Smooth muscle cell (in vitro differentiated cells): Measurements from ENCODE around the gene RHOH. TPM values are rescaled to one million over a fixed set of nuclear protein-coding genes. Genes with fewer than 3 reads are reported as not detected.

Experiments used
- DNase-seq: peaks from one replicate; lab custom pipeline; 2025; ENCODE audit not compliant: unreplicated experiment; lab: John Stamatoyannopoulos, UW
- H2AFZ ChIP-seq: fragments of 200-600 bp; sonication (generic); 2 replicates; pipeline ENCODE4 v1.6.0; 2016; ENCODE audit warnings: antibody characterized with exemption, low read depth, mild to moderate bottlenecking
- H3F3A ChIP-seq: fragments of 200-600 bp; sonication (generic); 2 replicates; pipeline ENCODE4 v1.6.0; 2017; ENCODE audit warnings: antibody characterized with exemption, low read depth
- H3K27ac ChIP-seq: fragments of 200-600 bp; sonication (generic); 2 replicates; pipeline ENCODE4 v1.5.1; 2016; ENCODE audit warnings: low read depth, mild to moderate bottlenecking
- H3K27me3 ChIP-seq: fragments of 200-600 bp; sonication (generic); 2 replicates; pipeline ENCODE4 v1.6.1; 2016; ENCODE audit warnings: low read depth, mild to moderate bottlenecking
- H3K36me3 ChIP-seq: fragments of 200-600 bp; sonication (generic); 2 replicates; pipeline ENCODE4 v1.5.1; 2016; ENCODE audit warnings: low read depth
- H3K4me1 ChIP-seq: fragments of 200-600 bp; sonication (generic); 2 replicates; pipeline ENCODE4 v1.5.1; 2016; ENCODE audit warnings: low read depth
- H3K4me2 ChIP-seq: fragments of 200-600 bp; sonication (generic); 2 replicates; pipeline ENCODE4 v1.6.0; 2016; ENCODE audit warnings: mild to moderate bottlenecking
- H3K4me3 ChIP-seq: fragments of 200-600 bp; sonication (generic); 2 replicates; pipeline ENCODE4 v1.5.1; 2016; ENCODE audit warnings: mild to moderate bottlenecking
- H3K79me2 ChIP-seq: fragments of 200-600 bp; sonication (generic); 2 replicates; pipeline ENCODE4 v1.6.0; 2016; ENCODE audit warnings: low read depth, mild to moderate bottlenecking
- H3K9ac ChIP-seq: fragments of 200-600 bp; sonication (generic); 2 replicates; pipeline ENCODE4 v1.6.0; 2016; ENCODE audit warnings: low read depth
- H3K9me3 ChIP-seq: fragments of 200-600 bp; sonication (generic); replicated peaks from 2 replicates; pipeline ENCODE4 v1.5.1; 2016; ENCODE audit warnings: low read depth
- H4K20me1 ChIP-seq: fragments of 200-600 bp; sonication (generic); 2 replicates; pipeline ENCODE4 v1.6.0; 2016; ENCODE audit warnings: low read depth
- WGBS: methylation state at CpG from one replicate; pipeline ENCODE4 v1.1.7; 2016; ENCODE audit warnings: low lambda C conversion rate; 5-methylcytosine and 5-hydroxymethylcytosine counted together
- polyA plus RNA-seq: library from polyadenylated mRNA; unstranded; fragments of >200 nt; fragmentation: Nextera tagmentation; extraction: Ambion mirVana; gene quantifications from 2 replicates; pipeline ENCODE4 v1.2.1, GENCODE V29; 2016
- total RNA-seq: library from RNA; depleted of rRNA; stranded (reverse); fragments of >200 nt; gene quantifications from 2 replicates; pipeline ENCODE4 v1.2.3, GENCODE V29; 2014
- TF ChIP-seq, protein P1 (sequence below): fragments of 200-600 bp; sonication (generic); IDR thresholded peaks from 2 replicates; pipeline ENCODE4 v1.5.1; 2017; ENCODE audit warnings: borderline replicate concordance, mild to moderate bottlenecking, antibody characterized with exemption; ENCODE audit not compliant: insufficient read depth, poor library complexity, severe bottlenecking

The RHOH gene
- total and polyA plus RNA-seq, 2 experiments from 2014 or later: 0.46 TPM; not detected in 1

DNA sequence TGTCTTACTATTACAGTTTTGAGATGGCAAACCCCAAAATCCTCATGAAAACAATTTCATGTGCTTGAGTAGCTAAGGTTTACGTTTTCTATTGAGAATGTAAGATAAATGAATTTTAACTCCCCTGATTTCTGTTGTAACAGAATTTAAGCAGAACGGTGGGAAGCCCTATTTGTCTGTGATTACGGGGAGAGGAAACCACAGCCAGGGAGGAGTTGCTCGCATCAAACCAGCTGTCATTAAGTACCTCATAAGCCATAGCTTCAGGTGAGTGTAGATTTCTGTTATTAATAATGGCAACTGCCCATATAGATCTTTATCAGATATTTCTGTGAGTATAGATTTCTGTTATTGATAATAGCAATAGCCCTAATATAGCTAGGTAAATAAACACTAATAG, 44.2 kb upstream of the RHOH start:
- 89% methylated on average over 4 of the region's 4 CpGs for WGBS

DNA sequence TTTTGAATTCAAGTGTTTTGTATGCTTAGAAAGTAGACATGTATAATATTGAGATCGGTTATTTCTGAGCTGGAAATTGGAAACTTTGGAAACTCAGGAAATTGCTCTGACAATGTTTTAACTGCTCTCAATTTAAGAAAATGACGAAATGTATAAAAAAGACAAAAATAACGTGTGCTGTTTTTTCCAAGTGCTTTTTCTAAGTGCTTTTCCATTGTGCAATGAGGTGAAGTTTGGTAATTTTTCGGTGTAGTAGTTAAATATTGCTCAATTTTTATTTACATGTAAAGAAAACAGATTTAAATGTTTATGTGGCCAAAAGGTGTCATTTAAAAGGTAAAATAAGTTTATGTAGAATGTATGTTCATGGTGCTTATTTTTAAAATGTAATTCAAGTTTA, 39.4 kb upstream of the RHOH start:
- Histone ChIP-seq H3K27me3 (no peaks in the 10 kb centered on the region), H3K79me2 (no peaks in the 10 kb centered on the region), H3K9ac (no peak overlapping the region), H2AFZ (no peak overlapping the region), H3K36me3 (peaks cover 5% of the 10 kb centered on the region), H3F3A (no peaks in the 10 kb centered on the region), H3K4me1 (no peaks in the 10 kb centered on the region), H3K9me3 (no peaks in the 10 kb centered on the region), H3K4me2 (no peak overlapping the region), H3K4me3 (no peak overlapping the region), H3K27ac (no peak overlapping the region), H4K20me1 (no peaks in the 10 kb centered on the region)
- no peak for DNase-seq
- 97% methylated on average over 4 of the region's 4 CpGs for WGBS
- TF ChIP-seq, protein P1, sequence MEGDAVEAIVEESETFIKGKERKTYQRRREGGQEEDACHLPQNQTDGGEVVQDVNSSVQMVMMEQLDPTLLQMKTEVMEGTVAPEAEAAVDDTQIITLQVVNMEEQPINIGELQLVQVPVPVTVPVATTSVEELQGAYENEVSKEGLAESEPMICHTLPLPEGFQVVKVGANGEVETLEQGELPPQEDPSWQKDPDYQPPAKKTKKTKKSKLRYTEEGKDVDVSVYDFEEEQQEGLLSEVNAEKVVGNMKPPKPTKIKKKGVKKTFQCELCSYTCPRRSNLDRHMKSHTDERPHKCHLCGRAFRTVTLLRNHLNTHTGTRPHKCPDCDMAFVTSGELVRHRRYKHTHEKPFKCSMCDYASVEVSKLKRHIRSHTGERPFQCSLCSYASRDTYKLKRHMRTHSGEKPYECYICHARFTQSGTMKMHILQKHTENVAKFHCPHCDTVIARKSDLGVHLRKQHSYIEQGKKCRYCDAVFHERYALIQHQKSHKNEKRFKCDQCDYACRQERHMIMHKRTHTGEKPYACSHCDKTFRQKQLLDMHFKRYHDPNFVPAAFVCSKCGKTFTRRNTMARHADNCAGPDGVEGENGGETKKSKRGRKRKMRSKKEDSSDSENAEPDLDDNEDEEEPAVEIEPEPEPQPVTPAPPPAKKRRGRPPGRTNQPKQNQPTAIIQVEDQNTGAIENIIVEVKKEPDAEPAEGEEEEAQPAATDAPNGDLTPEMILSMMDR: no peak

More for the DNA sequence above, 44.2 kb upstream of the RHOH start:
- Histone ChIP-seq H2AFZ (no peak overlapping the region), H3K9me3 (no peaks in the 10 kb centered on the region), H3K27me3 (no peaks in the 10 kb centered on the region), H3K4me3 (no peak overlapping the region), H3K27ac (no peak overlapping the region), H3K9ac (no peak overlapping the region), H3K4me2 (no peak overlapping the region), H3K36me3 (peaks cover 5% of the 10 kb centered on the region), H3K79me2 (no peaks in the 10 kb centered on the region), H4K20me1 (no peaks in the 10 kb centered on the region), H3F3A (no peaks in the 10 kb centered on the region), H3K4me1 (no peaks in the 10 kb centered on the region)
- DNase-seq: no peak
- TF ChIP-seq, protein P1: no peak

DNA sequence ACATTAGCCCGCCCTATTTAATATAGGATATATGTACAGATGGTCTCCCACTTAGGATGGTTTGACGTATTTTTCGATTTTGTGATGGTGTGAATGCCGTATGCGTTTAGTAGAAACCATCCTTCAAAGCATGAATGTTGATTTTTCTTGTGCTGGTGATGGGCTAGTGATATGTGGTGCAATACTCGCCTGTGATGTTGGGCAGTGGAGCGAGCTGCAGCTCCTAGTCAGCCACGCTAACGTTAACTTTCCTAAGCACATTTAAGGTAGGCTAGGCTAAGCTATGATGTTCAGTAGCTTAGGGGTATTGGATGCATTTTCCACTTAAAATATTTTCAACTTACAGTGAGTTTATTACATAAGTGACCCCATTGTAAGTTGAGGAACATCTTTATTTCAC, 36.6 kb upstream of the RHOH start:
- no peaks in the 10 kb centered on the region for H4K20me1 ChIP-seq
- H3F3A ChIP-seq: no peaks in the 10 kb centered on the region
- H3K79me2 ChIP-seq: no peaks in the 10 kb centered on the region
- no peaks in the 10 kb centered on the region for H3K9me3 ChIP-seq
- H3K4me1 ChIP-seq: no peaks in the 10 kb centered on the region
- H3K36me3 ChIP-seq: no peaks in the 10 kb centered on the region
- DNase-seq: no peak
- TF ChIP-seq, protein P1: no peak
- H3K27ac ChIP-seq: no peak overlapping the region
- H3K4me3 ChIP-seq: no peak overlapping the region
- no peaks in the 10 kb centered on the region for H3K27me3 ChIP-seq
- H2AFZ ChIP-seq: no peak overlapping the region
- WGBS: 96% methylated on average over 9 of the region's 9 CpGs
- H3K4me2 ChIP-seq: no peak overlapping the region
- H3K9ac ChIP-seq: no peak overlapping the region

DNA sequence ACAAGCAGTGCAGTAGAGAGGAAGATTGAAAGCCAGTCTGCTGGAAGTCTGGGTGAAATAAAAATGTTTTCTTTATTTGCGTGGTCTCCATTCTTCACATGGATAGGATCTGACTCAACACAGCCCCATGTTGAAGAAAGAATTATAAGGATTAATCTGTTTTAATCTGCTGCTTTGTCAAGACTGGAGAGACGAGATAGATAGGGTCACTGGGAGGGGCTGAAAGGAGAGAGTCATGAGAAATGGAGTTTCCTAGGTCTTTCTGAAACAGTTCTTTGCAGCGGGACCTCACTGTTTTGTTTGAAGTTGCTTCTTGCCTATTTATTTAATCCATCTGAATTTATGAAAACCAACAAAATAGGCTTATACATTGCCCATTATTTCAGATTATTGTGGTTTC, 32.4 kb upstream of the RHOH start:
- Histone ChIP-seq H3K4me3 (no peak overlapping the region), H3K4me2 (peak overlapping the region; percentile 6), H3K9me3 (no peaks in the 10 kb centered on the region), H3K9ac (no peak overlapping the region), H2AFZ (no peak overlapping the region), H3K4me1 (no peaks in the 10 kb centered on the region), H3K79me2 (no peaks in the 10 kb centered on the region), H3K36me3 (peaks cover 7% of the 10 kb centered on the region), H3F3A (no peaks in the 10 kb centered on the region), H3K27ac (no peak overlapping the region), H4K20me1 (no peaks in the 10 kb centered on the region), H3K27me3 (no peaks in the 10 kb centered on the region)
- TF ChIP-seq, protein P1: no peak
- DNase-seq: no peak
- 73% methylated on average over 3 of the region's 3 CpGs for WGBS
